ENCODE data around the gene PEX26. TPM values are rescaled to one million over a fixed set of nuclear protein-coding genes. Genes with fewer than 3 reads are reported as not detected.

PEX26 gene
- total RNA-seq, 2 experiments from 2014 or later = 56.3 to 56.8 TPM

DNA sequence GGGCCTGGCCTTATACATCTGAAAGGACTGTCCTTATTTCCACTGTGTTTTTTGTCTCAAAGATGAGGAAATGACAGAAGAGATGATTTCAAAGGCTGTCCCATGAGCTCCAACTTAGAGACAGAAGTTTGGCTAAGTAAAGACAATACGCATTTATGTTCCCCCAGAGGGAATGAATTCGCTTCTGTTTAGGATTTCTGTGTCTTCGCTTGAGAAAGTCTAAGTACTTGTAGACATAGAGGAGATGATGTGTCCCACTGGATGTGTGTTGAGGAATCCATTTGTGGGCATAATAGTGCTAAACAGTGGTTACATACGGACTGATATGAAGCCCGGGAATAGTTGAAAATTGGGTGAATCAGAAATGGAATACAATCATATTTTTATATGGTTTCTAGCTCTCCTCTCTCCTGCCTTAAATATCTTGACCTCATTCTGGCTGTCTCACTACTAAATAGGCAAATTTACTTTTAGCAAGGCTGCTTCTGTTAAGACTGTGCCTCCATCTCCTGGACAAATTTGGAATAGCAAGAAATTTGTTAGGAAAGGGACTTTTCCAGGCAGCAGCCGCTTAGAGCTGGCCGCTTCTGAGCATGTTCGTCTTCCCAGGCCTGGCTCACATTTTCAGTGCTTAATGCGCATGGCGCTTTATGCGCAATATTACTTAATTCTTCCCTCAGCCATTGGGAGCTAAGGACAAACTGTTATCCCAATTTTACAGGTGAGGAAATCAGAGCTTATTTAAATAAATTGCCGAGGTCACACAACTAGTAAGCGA is 1.9 kb upstream of the PEX26 start:
- no peaks in the 10 kb centered on the region for H3K9me3 Mint-ChIP-seq
- POLR2A ChIA-PET = interaction anchor here (0.7 to 3.1 kb wide), 6 partner anchors 13 to 437 kb away, joined by 3 to 12 read pairs (median 4); partner anchors contain the start of genes BCL2L13 and USP18
- peaks cover 18% of the 10 kb centered on the region for H3K36me3 Mint-ChIP-seq
- CTCF ChIA-PET = interaction anchor here (0.7 to 9.0 kb wide), 53 partner anchors 11 to 1001 kb away, joined by 3 to 210 read pairs (median 5); partner anchors contain the start of genes BID, MICAL3, TUBA8 and USP18
- DNase-seq = no peak
- peak overlapping the region; percentile 18 for H3K27ac Mint-ChIP-seq
- peak overlapping the region; percentile 49 for H3K4me3 Mint-ChIP-seq
- peaks cover 33% of the 10 kb centered on the region for H3K4me1 Mint-ChIP-seq (ENCODE audit: low read depth)
- intact Hi-C loops (cut with micrococcal nuclease) = loop anchor here (1.0 to 5.0 kb wide), 5 partner anchors 51 to 439 kb away; partner anchors contain the start of genes BCL2L13 and MICAL3
- H3K27me3 Mint-ChIP-seq = no peaks in the 10 kb centered on the region

DNA sequence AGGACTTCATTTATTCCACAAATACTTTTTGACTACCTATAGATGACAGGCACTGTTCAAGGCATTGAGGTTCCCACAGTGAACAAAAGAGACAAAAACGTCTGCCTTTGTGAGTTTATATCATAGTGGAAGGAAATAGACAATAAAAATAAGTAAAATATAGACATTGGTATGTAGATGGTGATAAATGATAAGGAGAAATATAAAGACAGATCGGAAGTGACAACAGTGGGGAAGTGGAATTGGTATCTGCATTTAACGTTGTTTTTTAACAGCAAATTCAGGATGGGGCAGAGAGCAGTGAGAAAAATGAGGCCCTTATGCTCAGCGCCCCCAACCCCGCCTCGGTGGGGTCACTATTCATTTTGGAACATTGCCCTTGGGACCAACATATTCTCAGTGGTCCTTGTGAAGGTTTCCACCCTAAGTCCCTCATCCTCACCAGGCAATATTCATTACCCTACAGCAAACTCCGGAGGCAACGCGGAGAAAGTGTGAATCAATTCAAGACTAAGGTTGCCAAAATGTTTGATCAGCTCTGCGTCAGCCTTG is 627 bp upstream of the PEX26 start:
- POLR2A ChIA-PET = interaction anchor here (1.0 to 3.1 kb wide), 9 partner anchors 12 to 438 kb away, joined by 3 to 24 read pairs (median 7); partner anchors contain the start of genes BCL2L13 and USP18
- Mint-ChIP-seq H3K4me1 (ENCODE audit: low read depth) (peaks cover 45% of the 10 kb centered on the region), H3K9me3 (no peaks in the 10 kb centered on the region), H3K27ac (peak overlapping the region; percentile 96), H3K27me3 (no peaks in the 10 kb centered on the region), H3K4me3 (peak overlapping the region; percentile 95), H3K36me3 (peaks cover 29% of the 10 kb centered on the region)
- intact Hi-C loops (cut with micrococcal nuclease) = loop anchor here (1.0 to 5.0 kb wide), 8 partner anchors 29 to 1002 kb away; partner anchors contain the start of genes BCL2L13, MICAL3 and USP18
- CTCF ChIA-PET = interaction anchor here (1.0 to 9.0 kb wide), 19 partner anchors 10 to 334 kb away, joined by 3 to 210 read pairs (median 7); partner anchors contain the start of genes MICAL3, TUBA8 and USP18
- DNase-seq = no peak

- H3K36me3 Mint-ChIP-seq = peaks cover 37% of the 10 kb centered on the region
These were observed 695 bp downstream of the PEX26 start for GRCh38 chr22:18078329-18079041.

GRCh38 chr22:18079706-18080233 is 2.0 kb downstream of the PEX26 start:
- H3K27me3 Mint-ChIP-seq = no peaks in the 10 kb centered on the region
- H3K4me3 Mint-ChIP-seq = peak overlapping the region; percentile 95
- DNase-seq = no peak
- H3K4me1 Mint-ChIP-seq (ENCODE audit: low read depth) = peaks cover 54% of the 10 kb centered on the region
- ChIA-PET POLR2A (interaction anchor here (1.6 to 2.9 kb wide), 2 partner anchors 9 to 27 kb away, joined by 9 to 24 read pairs; no protein-coding TSS in a partner anchor), CTCF (interaction anchor here (0.6 to 9.0 kb wide), 5 partner anchors 9 to 248 kb away, joined by 3 to 210 read pairs (median 7); partner anchors contain the start of gene USP18)
- H3K27ac Mint-ChIP-seq = no peak overlapping the region
- peaks cover 44% of the 10 kb centered on the region for H3K36me3 Mint-ChIP-seq
- intact Hi-C loops (cut with micrococcal nuclease) = loop anchor here (5.0 kb wide), 2 partner anchors 302 to 442 kb away; partner anchors contain the start of gene BCL2L13
- H3K9me3 Mint-ChIP-seq = no peaks in the 10 kb centered on the region

More at GRCh38 chr22:18078329-18079041, 695 bp downstream of the PEX26 start:
- no peaks in the 10 kb centered on the region for H3K27me3 Mint-ChIP-seq
- CTCF ChIA-PET = interaction anchor here (0.5 to 9.0 kb wide), 14 partner anchors 10 to 917 kb away, joined by 3 to 210 read pairs (median 6); partner anchors contain the start of genes MICAL3, TUBA8 and USP18
- H3K4me1 Mint-ChIP-seq (ENCODE audit: low read depth) = peaks cover 54% of the 10 kb centered on the region
- peak overlapping the region; percentile 96 for H3K27ac Mint-ChIP-seq
- DNase-seq = peak; percentile 68
- H3K9me3 Mint-ChIP-seq = no peaks in the 10 kb centered on the region
- intact Hi-C loops (cut with micrococcal nuclease) = loop anchor here (5.0 kb wide), 2 partner anchors 301 to 441 kb away; partner anchors contain the start of gene BCL2L13
- POLR2A ChIA-PET = interaction anchor here (1.0 to 3.1 kb wide), 7 partner anchors 10 to 440 kb away, joined by 3 to 24 read pairs (median 9); partner anchors contain the start of genes BCL2L13 and USP18
- H3K4me3 Mint-ChIP-seq = peak overlapping the region; percentile 95

DNA sequence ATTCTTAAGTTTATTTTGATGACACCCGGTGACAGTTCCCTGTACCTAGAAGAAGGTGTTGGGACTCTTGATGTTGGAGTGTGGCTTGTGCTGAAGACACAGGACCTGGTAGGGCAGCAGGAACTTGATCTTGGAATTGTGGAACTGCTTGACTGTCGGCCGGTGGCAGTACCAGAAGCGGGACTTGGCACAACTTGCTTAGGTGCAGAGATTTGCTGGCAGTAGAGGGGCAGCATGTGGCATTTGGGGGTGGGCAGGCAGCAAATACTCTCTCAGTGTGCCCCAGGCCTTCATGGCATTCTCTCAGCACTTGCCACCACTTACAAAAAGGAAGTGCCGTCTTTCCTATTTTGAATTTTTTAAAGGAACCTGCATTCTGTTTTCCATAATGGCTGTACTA is 3.6 kb downstream of the PEX26 start:
- ChIA-PET POLR2A (no interaction called here), CTCF (no interaction called here)
- peaks cover 47% of the 10 kb centered on the region for H3K4me1 Mint-ChIP-seq (ENCODE audit: low read depth)
- intact Hi-C loops (cut with micrococcal nuclease) = no loop called here
- H3K9me3 Mint-ChIP-seq = no peaks in the 10 kb centered on the region
- no peak overlapping the region for H3K4me3 Mint-ChIP-seq
- H3K36me3 Mint-ChIP-seq = peaks cover 48% of the 10 kb centered on the region
- DNase-seq = no peak
- no peak overlapping the region for H3K27ac Mint-ChIP-seq
- no peaks in the 10 kb centered on the region for H3K27me3 Mint-ChIP-seq

DNA sequence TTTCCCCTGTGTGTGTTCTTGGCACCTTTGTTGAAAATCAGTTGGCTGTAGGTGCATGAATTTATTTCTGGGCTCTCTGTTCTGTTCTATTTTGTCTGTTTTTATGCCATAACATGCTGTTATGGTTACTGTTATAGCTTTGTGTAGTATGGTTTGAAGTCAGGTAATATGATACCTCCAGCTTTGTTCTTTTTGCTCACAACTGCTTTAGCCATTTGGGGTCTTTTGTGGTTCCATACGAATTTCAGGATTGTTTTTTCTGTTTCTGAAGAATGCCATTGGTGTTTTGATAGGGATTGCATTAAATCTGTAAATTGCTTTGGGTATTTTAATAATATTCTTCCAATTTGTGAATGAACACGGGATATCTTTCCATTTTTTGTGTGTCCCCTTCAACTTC is 4.7 kb downstream of the PEX26 start:
- DNase-seq = no peak
- no peak overlapping the region for H3K4me3 Mint-ChIP-seq
- peaks cover 42% of the 10 kb centered on the region for H3K4me1 Mint-ChIP-seq (ENCODE audit: low read depth)
- ChIA-PET CTCF (no interaction called here), POLR2A (no interaction called here)
- H3K27me3 Mint-ChIP-seq = no peaks in the 10 kb centered on the region
- H3K36me3 Mint-ChIP-seq = peaks cover 52% of the 10 kb centered on the region
- intact Hi-C loops (cut with micrococcal nuclease) = no loop called here
- no peak overlapping the region for H3K27ac Mint-ChIP-seq
- H3K9me3 Mint-ChIP-seq = no peaks in the 10 kb centered on the region

DNA sequence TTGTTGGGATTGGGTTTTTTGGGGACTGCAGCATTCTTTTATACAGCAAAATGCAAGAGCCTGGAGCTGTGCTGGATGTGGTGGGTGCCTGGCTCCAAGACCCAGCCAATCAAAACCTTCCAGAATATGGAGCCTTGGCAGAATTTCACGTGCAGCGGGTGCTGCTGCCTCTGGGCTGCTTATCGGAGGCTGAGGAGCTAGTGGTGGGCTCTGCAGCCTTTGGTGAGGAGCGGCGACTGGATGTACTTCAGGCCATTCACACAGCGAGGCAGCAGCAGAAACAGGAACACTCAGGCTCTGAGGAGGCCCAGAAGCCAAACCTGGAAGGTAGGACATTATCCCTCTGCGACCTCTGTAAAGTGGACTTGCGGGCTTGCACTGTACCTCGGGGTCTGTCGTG is 5.6 kb downstream of the PEX26 start:
- intact Hi-C loops (cut with micrococcal nuclease) = no loop called here
- H3K4me1 Mint-ChIP-seq (ENCODE audit: low read depth) = peaks cover 48% of the 10 kb centered on the region
- POLR2A ChIA-PET = no interaction called here

DNA sequence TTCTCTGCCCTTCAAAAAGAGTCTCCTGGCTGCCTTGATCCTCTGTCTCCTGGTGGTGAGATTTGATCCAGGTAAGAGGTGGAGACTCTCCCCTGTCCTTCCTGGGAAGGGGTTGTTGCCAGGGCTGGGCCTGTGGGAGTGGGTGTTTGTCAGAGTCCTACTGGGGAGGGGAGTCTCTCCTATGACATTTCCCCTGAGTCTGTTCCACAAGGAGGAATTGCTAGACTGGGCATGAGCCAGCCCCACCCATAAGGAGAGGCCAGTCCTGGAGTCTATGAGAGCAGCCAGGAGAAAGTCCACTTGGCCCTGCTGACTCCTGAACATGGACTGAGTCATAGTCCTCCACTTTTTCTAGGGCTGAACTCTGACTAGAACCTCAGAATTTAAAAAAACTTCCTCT is 7.4 kb downstream of the PEX26 start:
- peaks cover 43% of the 10 kb centered on the region for H3K4me1 Mint-ChIP-seq (ENCODE audit: low read depth)
- H3K9me3 Mint-ChIP-seq = no peaks in the 10 kb centered on the region
- CTCF ChIA-PET = no interaction called here
- no peaks in the 10 kb centered on the region for H3K27me3 Mint-ChIP-seq
- DNase-seq = no peak
- H3K36me3 Mint-ChIP-seq = peaks cover 59% of the 10 kb centered on the region
- POLR2A ChIA-PET = no interaction called here
- intact Hi-C loops (cut with micrococcal nuclease) = no loop called here
- no peak overlapping the region for H3K4me3 Mint-ChIP-seq
- H3K27ac Mint-ChIP-seq = no peak overlapping the region

More for the DNA sequence above, 5.6 kb downstream of the PEX26 start:
- Mint-ChIP-seq H3K27me3 (no peaks in the 10 kb centered on the region), H3K36me3 (peaks cover 60% of the 10 kb centered on the region), H3K27ac (no peak overlapping the region), H3K9me3 (no peaks in the 10 kb centered on the region), H3K4me3 (no peak overlapping the region)
- CTCF ChIA-PET = no interaction called here
- no peak for DNase-seq

DNA sequence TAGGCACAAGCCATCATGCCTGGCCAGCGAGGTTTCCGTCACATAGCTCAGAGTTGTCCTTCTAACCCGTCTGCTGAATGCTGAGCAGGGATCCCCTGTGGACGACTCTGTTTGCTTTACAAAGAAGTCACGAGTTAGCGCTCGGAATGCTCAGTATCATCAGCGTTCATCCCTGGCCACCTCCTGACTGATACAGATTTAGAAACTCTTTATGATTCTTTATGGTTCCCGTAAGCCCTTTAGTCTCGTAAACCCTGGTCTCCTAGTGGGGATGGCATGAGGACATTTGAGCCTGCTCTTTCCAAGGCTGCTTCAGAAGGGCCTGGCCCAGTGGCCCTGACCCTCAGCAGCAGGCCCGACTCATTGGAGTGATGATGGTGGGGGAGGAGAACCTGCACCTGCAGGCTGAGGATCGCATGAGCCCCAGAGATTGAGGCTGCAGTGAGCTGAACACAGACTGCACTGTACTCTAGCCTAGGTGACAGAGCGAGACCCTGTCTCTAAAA is 9.6 kb downstream of the PEX26 start:
- H3K4me3 Mint-ChIP-seq = no peak overlapping the region
- ChIA-PET CTCF (interaction anchor here (1.8 kb wide), 1 partner anchor 11 kb away, joined by 7 read pairs; no protein-coding TSS in a partner anchor), POLR2A (interaction anchor here (3.2 kb wide), 1 partner anchor 9 kb away, joined by 24 read pairs; the partner anchor contains the start of gene PEX26)

GRCh38 chr22:18088825-18089568 is 11.2 kb downstream of the PEX26 start:
- Mint-ChIP-seq H3K27ac (peak overlapping the region; percentile 70), H3K27me3 (no peaks in the 10 kb centered on the region), H3K9me3 (no peaks in the 10 kb centered on the region), H3K4me1 (ENCODE audit: low read depth) (peaks cover 34% of the 10 kb centered on the region), H3K4me3 (no peak overlapping the region), H3K36me3 (peaks cover 45% of the 10 kb centered on the region)
- intact Hi-C loops (cut with micrococcal nuclease) = no loop called here
- POLR2A ChIA-PET = interaction anchor here (1.1 to 3.2 kb wide), 3 partner anchors 10 to 88 kb away, joined by 3 to 24 read pairs (median 3); partner anchors contain the start of gene PEX26
- CTCF ChIA-PET = interaction anchor here (1.1 to 1.6 kb wide), 3 partner anchors 10 to 17 kb away, joined by 3 to 8 read pairs (median 7); partner anchors contain the start of gene PEX26
- DNase-seq = peak; percentile 80

More for the DNA sequence above, 9.6 kb downstream of the PEX26 start:
- Mint-ChIP-seq H3K4me1 (ENCODE audit: low read depth) (peaks cover 41% of the 10 kb centered on the region), H3K27me3 (no peaks in the 10 kb centered on the region), H3K9me3 (no peaks in the 10 kb centered on the region), H3K27ac (no peak overlapping the region), H3K36me3 (peaks cover 50% of the 10 kb centered on the region)
- intact Hi-C loops (cut with micrococcal nuclease) = no loop called here
- DNase-seq = no peak

All from activated CD4-positive, alpha-beta memory T cell treated with anti-CD3 and anti-CD28 coated beads for 36 hours (primary cell).